Measurements from ENCODE around the gene IPMK. TPM values are rescaled to one million over a fixed set of nuclear protein-coding genes. Genes with fewer than 3 reads are reported as not detected.

Gene IPMK
- total RNA-seq, 1 donor from 2014 or later, result 5.5 TPM

- peak within 1 kb of the TSS; percentile 94 for H3K27ac Mint-ChIP-seq (ENCODE audit: unreplicated experiment)
- H3K9me3 Mint-ChIP-seq (ENCODE audit: unreplicated experiment), result no peaks in the 10 kb centered on the region
- peak within 1 kb of the TSS; percentile 96 for H3K4me3 Mint-ChIP-seq (ENCODE audit: unreplicated experiment)
- peaks cover 17% of the 10 kb centered on the region for H3K4me1 Mint-ChIP-seq (ENCODE audit: unreplicated experiment)
- H3K27me3 Mint-ChIP-seq (ENCODE audit: unreplicated experiment), result peaks cover 8% of the 10 kb centered on the region
- no peak for TF ChIP-seq CTCF (IDR thresholded peaks at IDR 0.05; ENCODE audit: unreplicated experiment)
- peak; percentile 94 for DNase-seq (ENCODE audit: low spot score)
- H3K36me3 Mint-ChIP-seq (ENCODE audit: low read depth, unreplicated experiment), result no peaks in the 10 kb centered on the region
Measured at GRCh38 chr10:58268946-58269781, 1.5 kb upstream of the IPMK start, which contains the start of gene CISD1. Gene CISD1 (plus strand): TSS chr10:58269162. CDS start chr10:58269274, 112 bp downstream.

- Mint-ChIP-seq H3K27ac (ENCODE audit: unreplicated experiment) (peak overlapping the region; percentile 74), H3K27me3 (ENCODE audit: unreplicated experiment) (peaks cover 8% of the 10 kb centered on the region), H3K4me3 (ENCODE audit: unreplicated experiment) (peak overlapping the region; percentile 96), H3K9me3 (ENCODE audit: unreplicated experiment) (no peaks in the 10 kb centered on the region), H3K36me3 (ENCODE audit: low read depth, unreplicated experiment) (no peaks in the 10 kb centered on the region), H3K4me1 (ENCODE audit: unreplicated experiment) (peaks cover 17% of the 10 kb centered on the region)
- TF ChIP-seq CTCF (IDR thresholded peaks at IDR 0.05; ENCODE audit: unreplicated experiment), result no peak
- DNase-seq (ENCODE audit: low spot score), result no peak
Measured at GRCh38 chr10:58268454-58268945, 806 bp upstream of the IPMK start.

GRCh38 chr10:58266826-58267712 is 625 bp downstream of the IPMK start:
- no peak for TF ChIP-seq CTCF (IDR thresholded peaks at IDR 0.05; ENCODE audit: unreplicated experiment)
- H3K9me3 Mint-ChIP-seq (ENCODE audit: unreplicated experiment), result no peaks in the 10 kb centered on the region
- peaks cover 8% of the 10 kb centered on the region for H3K27me3 Mint-ChIP-seq (ENCODE audit: unreplicated experiment)
- peak overlapping the region; percentile 92 for H3K27ac Mint-ChIP-seq (ENCODE audit: unreplicated experiment)
- no peaks in the 10 kb centered on the region for H3K36me3 Mint-ChIP-seq (ENCODE audit: low read depth, unreplicated experiment)
- peak; percentile 31 for DNase-seq (ENCODE audit: low spot score)
- H3K4me1 Mint-ChIP-seq (ENCODE audit: unreplicated experiment), result peaks cover 17% of the 10 kb centered on the region
- peak overlapping the region; percentile 98 for H3K4me3 Mint-ChIP-seq (ENCODE audit: unreplicated experiment)

- H3K4me1 Mint-ChIP-seq (ENCODE audit: unreplicated experiment), result peaks cover 17% of the 10 kb centered on the region
- H3K4me3 Mint-ChIP-seq (ENCODE audit: unreplicated experiment), result peak overlapping the region; percentile 98
- no peak for TF ChIP-seq CTCF (IDR thresholded peaks at IDR 0.05; ENCODE audit: unreplicated experiment)
- no peaks in the 10 kb centered on the region for H3K36me3 Mint-ChIP-seq (ENCODE audit: low read depth, unreplicated experiment)
- DNase-seq (ENCODE audit: low spot score), result no peak
- H3K27me3 Mint-ChIP-seq (ENCODE audit: unreplicated experiment), result peaks cover 11% of the 10 kb centered on the region
- H3K9me3 Mint-ChIP-seq (ENCODE audit: unreplicated experiment), result no peaks in the 10 kb centered on the region
- peak overlapping the region; percentile 92 for H3K27ac Mint-ChIP-seq (ENCODE audit: unreplicated experiment)
Measured at GRCh38 chr10:58266003-58266825, 1.5 kb downstream of the IPMK start.

Measured in endothelial cell (in vitro differentiated cells).